HG02759 (cell line): ENCODE results near the gene LRRK2.
"Not testable (repeated sequence)": the region's sequence is repeated elsewhere in the genome, so short reads cannot be mapped to it uniquely, and the experiment has no call there.

ENCODE experiments used
- ATAC-seq: cut with Tn5 transposase; IDR thresholded peaks from one replicate; pipeline ENCODE4 v1.9.1; 2021; ENCODE audit warnings: mild to moderate bottlenecking, moderate library complexity; ENCODE audit not compliant: unreplicated experiment

The LRRK2 gene

GRCh38 chr12:40387279-40387678, 162.5 kb downstream of the LRRK2 start:
- ATAC-seq, result not testable (repeated sequence)

- ATAC-seq, result no peak
These were observed 166.2 kb downstream of the LRRK2 start for GRCh38 chr12:40390980-40391379.

- no peak for ATAC-seq
These were observed 168.2 kb downstream of the LRRK2 start for GRCh38 chr12:40393026-40393425.

- ATAC-seq, result no peak
These were observed 174.9 kb downstream of the LRRK2 start for GRCh38 chr12:40399656-40400055.

- no peak for ATAC-seq
These were observed 180.6 kb downstream of the LRRK2 start for GRCh38 chr12:40405419-40405818.
